ENCODE results near the gene PHLDA2. TPM values are rescaled to one million over a fixed set of nuclear protein-coding genes. Genes with fewer than 3 reads are reported as not detected.

Gene PHLDA2
- total RNA-seq, 2 donors from 2014 or later: 3.4 to 12.3 TPM

- Mint-ChIP-seq H3K4me3 (no peak overlapping the region), H3K27ac (no peak overlapping the region), H3K9me3 (no peaks in the 10 kb centered on the region), H3K36me3 (ENCODE audit: insufficient read depth in 2 of 2) (no peaks in the 10 kb centered on the region), H3K27me3 (ENCODE audit: low read depth) (peaks cover 2% of the 10 kb centered on the region), H3K4me1 (ENCODE audit: low read depth) (no peaks in the 10 kb centered on the region)
- DNase-seq: no peak
- no peak for ATAC-seq (replicated peaks in 1 of 2)
Observed at GRCh38 chr11:2921742-2922493, 7.3 kb downstream of the PHLDA2 start.

- no peak overlapping the region for H3K4me3 Mint-ChIP-seq
- H3K36me3 Mint-ChIP-seq (ENCODE audit: insufficient read depth in 2 of 2): no peaks in the 10 kb centered on the region
- H3K4me1 Mint-ChIP-seq (ENCODE audit: low read depth): no peaks in the 10 kb centered on the region
- no peaks in the 10 kb centered on the region for H3K27me3 Mint-ChIP-seq (ENCODE audit: low read depth)
- DNase-seq: no peak
- no peak for ATAC-seq (replicated peaks in 1 of 2)
- H3K9me3 Mint-ChIP-seq: no peaks in the 10 kb centered on the region
- H3K27ac Mint-ChIP-seq: no peak overlapping the region
Observed at GRCh38 chr11:2921261-2921660, 8.0 kb downstream of the PHLDA2 start.

GRCh38 chr11:2920343-2920742 lies 8.9 kb downstream of the PHLDA2 start:
- Mint-ChIP-seq H3K4me3 (no peak overlapping the region), H3K27me3 (ENCODE audit: low read depth) (no peaks in the 10 kb centered on the region), H3K9me3 (no peaks in the 10 kb centered on the region), H3K4me1 (ENCODE audit: low read depth) (no peaks in the 10 kb centered on the region), H3K27ac (no peak overlapping the region), H3K36me3 (ENCODE audit: insufficient read depth in 2 of 2) (no peaks in the 10 kb centered on the region)
- ATAC-seq (replicated peaks in 1 of 2) (no peak), DNase-seq (no peak)

GRCh38 chr11:2919837-2920236 lies 9.4 kb downstream of the PHLDA2 start:
- Mint-ChIP-seq H3K36me3 (ENCODE audit: insufficient read depth in 2 of 2) (no peaks in the 10 kb centered on the region), H3K4me3 (no peak overlapping the region), H3K4me1 (ENCODE audit: low read depth) (no peaks in the 10 kb centered on the region), H3K9me3 (no peaks in the 10 kb centered on the region), H3K27ac (no peak overlapping the region), H3K27me3 (ENCODE audit: low read depth) (no peaks in the 10 kb centered on the region)
- DNase-seq (no peak), ATAC-seq (replicated peaks in 1 of 2) (no peak)

- Mint-ChIP-seq H3K27me3 (ENCODE audit: low read depth) (no peaks in the 10 kb centered on the region), H3K4me3 (no peak overlapping the region), H3K27ac (no peak overlapping the region), H3K9me3 (no peaks in the 10 kb centered on the region), H3K36me3 (ENCODE audit: insufficient read depth in 2 of 2) (no peaks in the 10 kb centered on the region), H3K4me1 (ENCODE audit: low read depth) (no peaks in the 10 kb centered on the region)
- ATAC-seq (replicated peaks in 1 of 2) (no peak), DNase-seq (no peak)
Observed at GRCh38 chr11:2919188-2919587, 10.0 kb downstream of the PHLDA2 start.

- H3K4me1 Mint-ChIP-seq (ENCODE audit: low read depth): peaks cover 6% of the 10 kb centered on the region
- H3K27ac Mint-ChIP-seq: no peak overlapping the region
- H3K36me3 Mint-ChIP-seq (ENCODE audit: insufficient read depth in 2 of 2): no peaks in the 10 kb centered on the region
- no peaks in the 10 kb centered on the region for H3K9me3 Mint-ChIP-seq
- DNase-seq (no peak), ATAC-seq (replicated peaks in 1 of 2) (no peak)
- H3K4me3 Mint-ChIP-seq: no peak overlapping the region
- no peaks in the 10 kb centered on the region for H3K27me3 Mint-ChIP-seq (ENCODE audit: low read depth)
Observed at GRCh38 chr11:2917842-2918490, 11.3 kb downstream of the PHLDA2 start.

- no peaks in the 10 kb centered on the region for H3K27me3 Mint-ChIP-seq (ENCODE audit: low read depth)
- H3K27ac Mint-ChIP-seq: no peak overlapping the region
- H3K36me3 Mint-ChIP-seq (ENCODE audit: insufficient read depth in 2 of 2): no peaks in the 10 kb centered on the region
- peaks cover 6% of the 10 kb centered on the region for H3K4me1 Mint-ChIP-seq (ENCODE audit: low read depth)
- DNase-seq (no peak), ATAC-seq (replicated peaks in 1 of 2) (no peak)
- no peak overlapping the region for H3K4me3 Mint-ChIP-seq
- no peaks in the 10 kb centered on the region for H3K9me3 Mint-ChIP-seq
Observed at GRCh38 chr11:2916892-2917645, 12.2 kb downstream of the PHLDA2 start.

GRCh38 chr11:2916114-2916891 lies 12.9 kb downstream of the PHLDA2 start:
- H3K36me3 Mint-ChIP-seq (ENCODE audit: insufficient read depth in 2 of 2): no peaks in the 10 kb centered on the region
- H3K9me3 Mint-ChIP-seq: no peaks in the 10 kb centered on the region
- no peak overlapping the region for H3K4me3 Mint-ChIP-seq
- H3K27me3 Mint-ChIP-seq (ENCODE audit: low read depth): no peaks in the 10 kb centered on the region
- H3K27ac Mint-ChIP-seq: no peak overlapping the region
- no peak for ATAC-seq (replicated peaks in 1 of 2)
- H3K4me1 Mint-ChIP-seq (ENCODE audit: low read depth): peaks cover 6% of the 10 kb centered on the region
- DNase-seq: no peak

- Mint-ChIP-seq H3K36me3 (ENCODE audit: insufficient read depth in 2 of 2) (no peaks in the 10 kb centered on the region), H3K4me3 (no peak overlapping the region), H3K4me1 (ENCODE audit: low read depth) (peaks cover 6% of the 10 kb centered on the region), H3K9me3 (no peaks in the 10 kb centered on the region), H3K27me3 (ENCODE audit: low read depth) (no peaks in the 10 kb centered on the region), H3K27ac (no peak overlapping the region)
- no peak for DNase-seq
- ATAC-seq (replicated peaks in 1 of 2): no peak
Observed at GRCh38 chr11:2915473-2915872, 13.7 kb downstream of the PHLDA2 start.

GRCh38 chr11:2914455-2915195 lies 14.6 kb downstream of the PHLDA2 start:
- DNase-seq: no peak
- H3K9me3 Mint-ChIP-seq: no peaks in the 10 kb centered on the region
- H3K4me3 Mint-ChIP-seq: no peak overlapping the region
- H3K4me1 Mint-ChIP-seq (ENCODE audit: low read depth): peaks cover 6% of the 10 kb centered on the region
- no peak for ATAC-seq (replicated peaks in 1 of 2)
- no peaks in the 10 kb centered on the region for H3K27me3 Mint-ChIP-seq (ENCODE audit: low read depth)
- H3K27ac Mint-ChIP-seq: no peak overlapping the region
- no peaks in the 10 kb centered on the region for H3K36me3 Mint-ChIP-seq (ENCODE audit: insufficient read depth in 2 of 2)

GRCh38 chr11:2913776-2914175 lies 15.4 kb downstream of the PHLDA2 start:
- Mint-ChIP-seq H3K27me3 (ENCODE audit: low read depth) (no peaks in the 10 kb centered on the region), H3K27ac (no peak overlapping the region), H3K4me3 (no peak overlapping the region), H3K9me3 (no peaks in the 10 kb centered on the region), H3K4me1 (ENCODE audit: low read depth) (peaks cover 6% of the 10 kb centered on the region), H3K36me3 (ENCODE audit: insufficient read depth in 2 of 2) (no peaks in the 10 kb centered on the region)
- DNase-seq (no peak), ATAC-seq (replicated peaks in 1 of 2) (no peak)

GRCh38 chr11:2913019-2913431 lies 16.2 kb downstream of the PHLDA2 start:
- no peaks in the 10 kb centered on the region for H3K36me3 Mint-ChIP-seq (ENCODE audit: insufficient read depth in 2 of 2)
- H3K27ac Mint-ChIP-seq: no peak overlapping the region
- peaks cover 6% of the 10 kb centered on the region for H3K4me1 Mint-ChIP-seq (ENCODE audit: low read depth)
- H3K4me3 Mint-ChIP-seq: no peak overlapping the region
- ATAC-seq (replicated peaks in 1 of 2): peak; percentile 7 to 16
- H3K9me3 Mint-ChIP-seq: no peaks in the 10 kb centered on the region
- no peaks in the 10 kb centered on the region for H3K27me3 Mint-ChIP-seq (ENCODE audit: low read depth)
- DNase-seq: no peak

Data from activated T-cell treated with anti-CD3 and anti-CD28 coated beads, Interleukin-2, amount 50 U/mL, for 72 hours (primary cell).